Loucy (cell line): ENCODE results near the gene MYBBP1A.

Experiments used
- CTCF ChIP-seq: fragments of 200-600 bp; sonication (generic); conservative IDR thresholded peaks from 2 replicates; pipeline ENCODE4 v1.5.1; 2014; ENCODE audit warnings: mild to moderate bottlenecking, antibody characterized with exemption, low read length
- EZH2phosphoT487 ChIP-seq: fragments of 200-600 bp; IDR thresholded peaks from 2 replicates; pipeline ENCODE4 v1.6.1; 2018; ENCODE audit warnings: antibody characterized with exemption, mild to moderate bottlenecking, moderate library complexity, borderline replicate concordance

- TF ChIP-seq EZH2phosphoT487 (no peak), CTCF (no peak)
These were observed 11.6 kb downstream of the MYBBP1A start for GRCh38 chr17:4543557-4544026.
